Colonic mucosa (tissue), 4 donors: Measurements from ENCODE around the gene SFMBT2. TPM values are rescaled to one million over a fixed set of nuclear protein-coding genes. Genes with fewer than 3 reads are reported as not detected.

Experiments
- DNase-seq: peaks from one replicate; pipeline ENCODE4 v3.0.0-alpha.2; 2020
- H3K27ac ChIP-seq: fragments of 200-600 bp; one replicate; pipeline ENCODE4 v1.8.0; 2021
- H3K27me3 ChIP-seq: fragments of 200-600 bp; one replicate; pipeline ENCODE4 v1.8.0; 2021
- H3K36me3 ChIP-seq: fragments of 200-600 bp; one replicate; pipeline ENCODE4 v1.8.0; 2021
- H3K4me1 ChIP-seq: fragments of 200-600 bp; one replicate; pipeline ENCODE4 v1.8.0; 2021; ENCODE audit warnings: mild to moderate bottlenecking
- H3K4me3 ChIP-seq: fragments of 200-600 bp; one replicate; pipeline ENCODE4 v1.8.0; 2021
- H3K9ac ChIP-seq, 2 donors: one replicate each; pipeline ENCODE4 v1.7.0; 2013; ENCODE audit warnings: control low read depth in 2 of 2, low read depth in 2 of 2, low read length in 2 of 2
- H3K9me3 ChIP-seq: fragments of 200-600 bp; one replicate; pipeline ENCODE4 v1.8.0; 2021
- CTCF ChIP-seq: fragments of 200-600 bp; IDR thresholded peaks from one replicate; pipeline ENCODE4 v1.8.0; 2022; ENCODE audit warnings: antibody characterized with exemption, mild to moderate bottlenecking
- intact Hi-C: fragments of 100-400 bp; cut with DNase I; formaldehyde crosslinking; loops from one replicate; pipeline ENCODE4 v1.14.1; 2022
- total RNA-seq, 2 donors: library from RNA; stranded (reverse); fragmentation: NEBNext Ultra II Directional in 1 of 2; extraction: Animal tissue kit (Norgen Biotek cat#: 25700) in 1 of 2; gene quantifications; one replicate each; pipeline ENCODE4 v1.2.1, GENCODE V29; 2021
- donor health status: healthy.
- donor health status: DM: no; HTN: no; CAD: no.
- donor health status: DM: no; HTN: no; CAD: no.

Gene SFMBT2
- total RNA-seq, 2 donors from 2014 or later, result 2.3 to 3.5 TPM

DNA sequence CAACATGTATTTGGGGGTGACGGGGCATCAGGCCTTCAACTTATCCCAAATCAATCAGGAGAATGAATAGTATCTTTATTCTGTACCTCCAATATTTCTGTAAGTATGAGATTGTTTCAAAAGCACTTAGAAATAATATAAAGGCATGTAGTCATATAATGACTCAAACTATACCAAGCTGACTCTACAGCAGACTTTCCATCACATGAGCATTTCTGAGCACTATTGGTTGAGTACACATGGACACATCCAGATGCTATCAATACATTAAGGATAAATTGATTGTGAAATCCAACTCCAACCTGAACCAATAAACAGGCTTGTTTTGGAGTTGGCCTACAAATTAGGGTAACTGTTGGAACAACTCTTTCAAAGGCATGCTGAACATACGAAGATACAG, 229.4 kb downstream of the SFMBT2 start:
- no peak for TF ChIP-seq CTCF
- intact Hi-C loops, result no loop called here
- Histone ChIP-seq H3K36me3 (no peaks in the 10 kb centered on the region), H3K27ac (no peak overlapping the region), H3K9me3 (no peaks in the 10 kb centered on the region), H3K9ac (no peak overlapping the region), H3K4me3 (no peak overlapping the region), H3K27me3 (no peaks in the 10 kb centered on the region), H3K4me1 (no peaks in the 10 kb centered on the region)
- no peak for DNase-seq

- H3K4me1 ChIP-seq, result no peaks in the 10 kb centered on the region
- no peak for TF ChIP-seq CTCF
- no peaks in the 10 kb centered on the region for H3K9me3 ChIP-seq
- H3K27me3 ChIP-seq, result no peaks in the 10 kb centered on the region
- no peak overlapping the region for H3K4me3 ChIP-seq
- intact Hi-C loops, result no loop called here
- H3K27ac ChIP-seq, result no peak overlapping the region
- no peak overlapping the region for H3K9ac ChIP-seq
- no peak for DNase-seq
- H3K36me3 ChIP-seq, result no peaks in the 10 kb centered on the region
These were observed 231.3 kb downstream of the SFMBT2 start for GRCh38 chr10:7179536-7179935.

DNA sequence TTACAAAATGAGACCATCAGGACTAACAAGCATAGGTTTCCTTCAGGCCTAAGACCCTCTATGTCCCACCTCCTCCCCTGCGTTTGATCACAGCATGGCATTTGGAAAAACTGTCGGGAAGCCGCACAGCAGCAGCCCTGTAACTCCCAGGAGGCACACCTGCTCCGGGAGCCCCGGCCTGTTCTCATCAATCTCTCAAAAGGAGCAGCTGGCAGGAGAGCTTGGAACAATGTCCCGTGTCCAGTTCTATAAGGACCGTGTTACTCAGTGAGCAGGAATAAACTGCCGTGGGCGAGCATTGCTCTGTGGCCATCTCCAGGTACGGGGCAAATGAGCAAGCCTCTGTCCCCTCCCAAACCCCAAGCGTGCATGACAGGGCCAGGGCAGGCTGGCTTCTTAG, 236.9 kb downstream of the SFMBT2 start:
- DNase-seq, result no peak
- H3K9me3 ChIP-seq, result no peaks in the 10 kb centered on the region
- no peaks in the 10 kb centered on the region for H3K4me1 ChIP-seq
- TF ChIP-seq CTCF, result no peak
- no peak overlapping the region for H3K9ac ChIP-seq
- H3K4me3 ChIP-seq, result no peak overlapping the region
- intact Hi-C loops, result no loop called here
- H3K27me3 ChIP-seq, result no peaks in the 10 kb centered on the region
- no peaks in the 10 kb centered on the region for H3K36me3 ChIP-seq
- no peak overlapping the region for H3K27ac ChIP-seq

DNA sequence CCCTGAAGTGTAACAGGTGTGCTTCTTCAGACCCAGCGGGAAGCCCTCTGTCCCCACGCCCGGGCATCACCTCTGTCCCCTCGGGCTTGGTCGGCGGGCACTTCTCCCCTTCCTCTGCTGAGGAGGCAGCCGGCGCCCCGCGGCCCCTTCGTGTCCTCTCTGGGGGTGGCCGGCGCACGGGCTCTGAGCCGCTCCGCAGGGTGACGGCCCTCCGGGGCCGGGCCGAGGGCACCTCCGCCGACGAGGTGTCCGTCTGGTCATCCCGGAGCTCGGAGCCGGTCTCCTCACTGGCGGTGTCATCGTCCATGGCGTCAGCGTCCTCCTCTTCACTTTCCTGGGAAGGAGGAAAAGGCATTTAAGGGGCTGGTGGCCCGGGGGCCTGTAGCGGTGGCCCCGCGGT, 239.0 kb downstream of the SFMBT2 start:
- intact Hi-C loops, result no loop called here
- no peaks in the 10 kb centered on the region for H3K27me3 ChIP-seq
- no peak overlapping the region for H3K9ac ChIP-seq
- no peaks in the 10 kb centered on the region for H3K9me3 ChIP-seq
- no peaks in the 10 kb centered on the region for H3K36me3 ChIP-seq
- H3K4me3 ChIP-seq, result no peak overlapping the region
- DNase-seq, result no peak
- TF ChIP-seq CTCF, result no peak
- no peak overlapping the region for H3K27ac ChIP-seq
- no peaks in the 10 kb centered on the region for H3K4me1 ChIP-seq

DNA sequence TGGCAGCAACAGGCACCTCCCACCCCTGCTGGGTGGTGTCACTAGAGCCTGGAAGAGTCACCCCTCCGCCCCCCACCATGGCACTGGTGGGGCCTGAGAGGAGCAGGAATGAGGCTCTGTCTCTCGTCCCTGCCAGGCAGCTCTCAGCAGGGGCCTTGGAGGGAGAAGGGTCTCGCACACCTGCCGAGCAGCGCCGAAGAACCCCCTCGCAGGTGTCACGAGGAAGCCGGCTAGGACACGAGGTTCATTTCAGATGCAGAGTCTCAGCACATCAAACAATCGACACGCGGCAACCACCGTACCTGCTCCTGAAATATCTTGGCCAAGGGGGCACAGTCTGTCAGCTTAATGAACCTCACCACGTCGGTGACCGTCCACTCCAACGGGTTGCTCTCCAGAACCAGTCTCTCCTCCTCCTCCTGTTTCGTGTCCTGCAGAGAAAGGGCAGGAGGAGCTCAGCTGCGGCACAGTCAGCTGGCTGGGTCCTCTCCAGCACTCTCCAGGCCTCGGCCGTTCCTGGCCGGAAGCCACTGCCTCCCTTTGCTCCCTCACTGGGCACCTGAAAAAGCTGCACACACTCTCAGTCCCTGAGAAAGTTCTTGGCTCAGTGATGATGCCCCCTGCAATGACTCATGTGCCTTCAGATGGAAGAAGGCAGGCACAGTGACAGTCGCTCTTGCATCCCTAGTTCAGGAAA, 240.1 kb downstream of the SFMBT2 start:
- TF ChIP-seq CTCF, result no peak

More for the DNA sequence above, 240.1 kb downstream of the SFMBT2 start:
- Histone ChIP-seq H3K9me3 (no peaks in the 10 kb centered on the region), H3K9ac (no peak overlapping the region), H3K36me3 (no peaks in the 10 kb centered on the region), H3K4me3 (no peak overlapping the region), H3K27me3 (no peaks in the 10 kb centered on the region), H3K4me1 (no peaks in the 10 kb centered on the region), H3K27ac (no peak overlapping the region)
- intact Hi-C loops, result no loop called here
- DNase-seq, result no peak
